ENCODE results near the gene CCDC3. TPM values are rescaled to one million over a fixed set of nuclear protein-coding genes. Genes with fewer than 3 reads are reported as not detected.

The CCDC3 gene
- total RNA-seq, 2 donors from 2014 or later, result 1.5 to 5.0 TPM

GRCh38 chr10:12971001-12971788, 30.3 kb downstream of the CCDC3 start:
- DNase-seq (no peak), ATAC-seq (replicated peaks in 1 of 2) (no peak)
- H3K4me1 Mint-ChIP-seq (ENCODE audit: low read depth), result peaks cover 8% of the 10 kb centered on the region
- H3K4me3 Mint-ChIP-seq, result no peak overlapping the region
- H3K9me3 Mint-ChIP-seq, result peaks cover 7 to 14% of the 10 kb centered on the region in 2 donors
- H3K27ac Mint-ChIP-seq, result no peak overlapping the region
- H3K27me3 Mint-ChIP-seq (ENCODE audit: low read depth), result peaks cover 24% of the 10 kb centered on the region
- H3K36me3 Mint-ChIP-seq (ENCODE audit: insufficient read depth in 2 of 2), result peaks cover 9% of the 10 kb centered on the region in 2 donors

GRCh38 chr10:12969951-12970350, 31.6 kb downstream of the CCDC3 start:
- H3K27ac Mint-ChIP-seq, result no peak overlapping the region
- peaks cover 9% of the 10 kb centered on the region for H3K4me1 Mint-ChIP-seq (ENCODE audit: low read depth)
- no peak overlapping the region for H3K4me3 Mint-ChIP-seq
- peaks cover 9% of the 10 kb centered on the region in 2 donors for H3K36me3 Mint-ChIP-seq (ENCODE audit: insufficient read depth in 2 of 2)
- H3K27me3 Mint-ChIP-seq (ENCODE audit: low read depth), result peaks cover 12% of the 10 kb centered on the region
- ATAC-seq (replicated peaks in 1 of 2) (no peak), DNase-seq (no peak)
- peaks cover 7 to 14% of the 10 kb centered on the region in 2 donors for H3K9me3 Mint-ChIP-seq

- peaks cover 28% of the 10 kb centered on the region for H3K27me3 Mint-ChIP-seq (ENCODE audit: low read depth)
- peaks cover 9% of the 10 kb centered on the region in 2 donors for H3K36me3 Mint-ChIP-seq (ENCODE audit: insufficient read depth in 2 of 2)
- peaks cover 9% of the 10 kb centered on the region for H3K4me1 Mint-ChIP-seq (ENCODE audit: low read depth)
- peak; percentile 98 to 100 for ATAC-seq (replicated peaks in 1 of 2)
- peak; percentile 24 to 42 for DNase-seq
- H3K9me3 Mint-ChIP-seq, result peaks cover 7 to 14% of the 10 kb centered on the region in 2 donors
- H3K4me3 Mint-ChIP-seq, result peak overlapping the region; percentile 28 to 38
- H3K27ac Mint-ChIP-seq, result peak overlapping the region; percentile 34
These were observed 35.4 kb downstream of the CCDC3 start for GRCh38 chr10:12966067-12966466.

- Mint-ChIP-seq H3K4me3 (no peak overlapping the region), H3K36me3 (ENCODE audit: insufficient read depth in 2 of 2) (peaks cover 9% of the 10 kb centered on the region in 2 donors), H3K4me1 (ENCODE audit: low read depth) (peaks cover 9% of the 10 kb centered on the region), H3K9me3 (peaks cover 7 to 14% of the 10 kb centered on the region in 2 donors), H3K27me3 (ENCODE audit: low read depth) (peaks cover 33% of the 10 kb centered on the region), H3K27ac (no peak overlapping the region)
- ATAC-seq (replicated peaks in 1 of 2) (peak; percentile 9 to 23), DNase-seq (no peak)
These were observed 35.9 kb downstream of the CCDC3 start for GRCh38 chr10:12965571-12965970.

GRCh38 chr10:12962556-12962955, 39.0 kb downstream of the CCDC3 start:
- ATAC-seq (replicated peaks in 1 of 2) (no peak), DNase-seq (no peak)
- no peak overlapping the region for H3K27ac Mint-ChIP-seq
- peaks cover 4% of the 10 kb centered on the region for H3K4me1 Mint-ChIP-seq (ENCODE audit: low read depth)
- peaks cover 0 to 5% of the 10 kb centered on the region in 2 donors for H3K9me3 Mint-ChIP-seq
- H3K36me3 Mint-ChIP-seq (ENCODE audit: insufficient read depth in 2 of 2), result peaks cover 2% of the 10 kb centered on the region in 2 donors
- no peak overlapping the region for H3K4me3 Mint-ChIP-seq
- H3K27me3 Mint-ChIP-seq (ENCODE audit: low read depth), result peaks cover 32% of the 10 kb centered on the region

GRCh38 chr10:12961416-12962205, 39.9 kb downstream of the CCDC3 start:
- H3K36me3 Mint-ChIP-seq (ENCODE audit: insufficient read depth in 2 of 2), result no peaks in the 10 kb centered on the region
- no peaks in the 10 kb centered on the region for H3K9me3 Mint-ChIP-seq
- no peak for DNase-seq
- H3K27me3 Mint-ChIP-seq (ENCODE audit: low read depth), result peaks cover 32% of the 10 kb centered on the region
- H3K27ac Mint-ChIP-seq, result no peak overlapping the region
- peaks cover 4% of the 10 kb centered on the region for H3K4me1 Mint-ChIP-seq (ENCODE audit: low read depth)
- no peak for ATAC-seq (replicated peaks in 1 of 2)
- H3K4me3 Mint-ChIP-seq, result no peak overlapping the region

- peaks cover 32% of the 10 kb centered on the region for H3K27me3 Mint-ChIP-seq (ENCODE audit: low read depth)
- no peak for DNase-seq
- H3K9me3 Mint-ChIP-seq, result no peaks in the 10 kb centered on the region
These were observed 40.6 kb downstream of the CCDC3 start for GRCh38 chr10:12960941-12961340.

GRCh38 chr10:12960334-12960898, 41.1 kb downstream of the CCDC3 start:
- no peaks in the 10 kb centered on the region for H3K4me1 Mint-ChIP-seq (ENCODE audit: low read depth)
- no peak for DNase-seq
- ATAC-seq (replicated peaks in 1 of 2), result no peak
- no peaks in the 10 kb centered on the region for H3K9me3 Mint-ChIP-seq
- H3K27me3 Mint-ChIP-seq (ENCODE audit: low read depth), result peaks cover 32% of the 10 kb centered on the region
- no peaks in the 10 kb centered on the region for H3K36me3 Mint-ChIP-seq (ENCODE audit: insufficient read depth in 2 of 2)
- no peak overlapping the region for H3K4me3 Mint-ChIP-seq
- no peak overlapping the region for H3K27ac Mint-ChIP-seq

More at GRCh38 chr10:12960941-12961340, 40.6 kb downstream of the CCDC3 start:
- Mint-ChIP-seq H3K36me3 (ENCODE audit: insufficient read depth in 2 of 2) (no peaks in the 10 kb centered on the region), H3K27ac (no peak overlapping the region), H3K4me3 (no peak overlapping the region), H3K4me1 (ENCODE audit: low read depth) (no peaks in the 10 kb centered on the region)
- ATAC-seq (replicated peaks in 1 of 2), result no peak

GRCh38 chr10:12958546-12959110, 42.9 kb downstream of the CCDC3 start:
- H3K27ac Mint-ChIP-seq, result no peak overlapping the region
- peaks cover 20% of the 10 kb centered on the region for H3K27me3 Mint-ChIP-seq (ENCODE audit: low read depth)
- ATAC-seq (replicated peaks in 1 of 2), result no peak
- no peaks in the 10 kb centered on the region for H3K4me1 Mint-ChIP-seq (ENCODE audit: low read depth)
- DNase-seq, result no peak
- H3K9me3 Mint-ChIP-seq, result no peaks in the 10 kb centered on the region
- peaks cover 0 to 2% of the 10 kb centered on the region in 2 donors for H3K36me3 Mint-ChIP-seq (ENCODE audit: insufficient read depth in 2 of 2)
- H3K4me3 Mint-ChIP-seq, result no peak overlapping the region

- Mint-ChIP-seq H3K9me3 (peaks cover 5 to 11% of the 10 kb centered on the region in 2 donors), H3K27ac (no peak overlapping the region), H3K4me1 (ENCODE audit: low read depth) (no peaks in the 10 kb centered on the region), H3K36me3 (ENCODE audit: insufficient read depth in 2 of 2) (peaks cover 7 to 8% of the 10 kb centered on the region in 2 donors), H3K27me3 (ENCODE audit: low read depth) (peaks cover 13% of the 10 kb centered on the region), H3K4me3 (no peak overlapping the region)
- DNase-seq (no peak), ATAC-seq (replicated peaks in 1 of 2) (no peak)
These were observed 44.4 kb downstream of the CCDC3 start for GRCh38 chr10:12957081-12957480.

GRCh38 chr10:12954866-12955265, 46.6 kb downstream of the CCDC3 start:
- H3K36me3 Mint-ChIP-seq (ENCODE audit: insufficient read depth in 2 of 2), result peaks cover 7 to 8% of the 10 kb centered on the region in 2 donors
- H3K27me3 Mint-ChIP-seq (ENCODE audit: low read depth), result peaks cover under 1% of the 10 kb centered on the region
- H3K9me3 Mint-ChIP-seq, result peaks cover 5 to 11% of the 10 kb centered on the region in 2 donors
- H3K4me3 Mint-ChIP-seq, result no peak overlapping the region
- H3K4me1 Mint-ChIP-seq (ENCODE audit: low read depth), result no peaks in the 10 kb centered on the region
- DNase-seq (no peak), ATAC-seq (replicated peaks in 1 of 2) (no peak)
- H3K27ac Mint-ChIP-seq, result no peak overlapping the region

GRCh38 chr10:12950583-12951128, 50.9 kb downstream of the CCDC3 start:
- DNase-seq (no peak), ATAC-seq (replicated peaks in 1 of 2) (no peak)
- H3K4me3 Mint-ChIP-seq, result no peak overlapping the region
- H3K4me1 Mint-ChIP-seq (ENCODE audit: low read depth), result no peaks in the 10 kb centered on the region
- no peaks in the 10 kb centered on the region for H3K27me3 Mint-ChIP-seq (ENCODE audit: low read depth)
- no peak overlapping the region for H3K27ac Mint-ChIP-seq
- H3K9me3 Mint-ChIP-seq, result peaks cover 5 to 13% of the 10 kb centered on the region in 2 donors
- H3K36me3 Mint-ChIP-seq (ENCODE audit: insufficient read depth in 2 of 2), result peaks cover 7 to 8% of the 10 kb centered on the region in 2 donors
